Measurements from ENCODE around the gene FEZ2. TPM values are rescaled to one million over a fixed set of nuclear protein-coding genes. Genes with fewer than 3 reads are reported as not detected.

FEZ2 gene
- polyA plus RNA-seq, 1 of the 3 experiments (the other 2 are of a cell fraction): 37.2 TPM

DNA sequence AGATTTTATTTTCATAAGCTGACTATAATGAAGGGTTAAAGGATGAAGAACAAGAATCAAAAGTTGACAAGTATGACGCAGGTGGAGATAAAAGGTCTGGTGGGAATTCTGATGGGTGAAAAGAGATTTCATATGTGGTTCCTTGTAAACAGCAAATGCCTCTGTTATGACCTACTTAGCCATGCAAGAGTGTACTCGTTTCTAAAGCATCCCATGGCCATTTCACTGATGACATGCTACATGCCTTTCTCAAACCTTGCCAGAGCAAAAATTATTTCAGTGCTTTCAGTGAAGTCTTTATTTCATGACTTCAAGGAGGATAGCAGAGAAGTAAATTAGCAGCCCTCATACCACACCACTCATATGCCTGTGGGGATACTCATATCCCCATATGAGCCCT is 71.7 kb downstream of the FEZ2 start:
- ChIA-PET CTCF (no interaction called here), POLR2A (no interaction called here)
- no peak overlapping the region for H3K9ac ChIP-seq
- no peaks in the 10 kb centered on the region for H3K9me3 ChIP-seq
- H3K27me3 ChIP-seq (ENCODE audit: insufficient read depth): no peaks in the 10 kb centered on the region
- H3K4me1 ChIP-seq (ENCODE audit: control insufficient read depth in 1 of 2, insufficient read depth in 2 of 2, low read depth in 1 of 2, low read length in 1 of 2): peaks cover 0 to 20% of the 10 kb centered on the region in 2 experiments; a peak in 2 of 4 replicates
- no peak overlapping the region for H3K4me3 ChIP-seq (ENCODE audit: low read depth in 2 of 2, low read length in 1 of 2)
- WGBS (ENCODE audit: low lambda C conversion rate): 73% methylated on average over 2 of the region's 2 CpGs
- no peaks in the 10 kb centered on the region for H3K9me2 ChIP-seq
- peak overlapping the region in 1 of 2 experiments; percentile 10; a peak in 2 of 4 replicates for H3K27ac ChIP-seq (ENCODE audit: low read depth in 2 of 2, low read length in 1 of 2)
- peaks cover 89% of the 10 kb centered on the region for H3K79me2 ChIP-seq (ENCODE audit: insufficient read depth)
- H4K20me1 ChIP-seq (ENCODE audit: insufficient read depth): no peaks in the 10 kb centered on the region
- no peak overlapping the region for H2AFZ ChIP-seq (ENCODE audit: low read depth)
- peaks cover 84% of the 10 kb centered on the region in 2 experiments for H3K36me3 ChIP-seq (replicated peaks in 1 of 2; ENCODE audit: control insufficient read depth in 1 of 2, insufficient read depth in 2 of 2, low read length in 1 of 2)
- peaks cover 76% of the 10 kb centered on the region for H3F3A ChIP-seq (replicated peaks; ENCODE audit: insufficient read depth)
- DNase-seq: no peak
- TF ChIP-seq RAD21 (IDR thresholded peaks at IDR 0.05; ENCODE audit: low read length) (no peak), SIN3A (IDR thresholded peaks at IDR 0.05; ENCODE audit: borderline replicate concordance, low read depth, low read length) (no peak), RFX5 (IDR thresholded peaks at IDR 0.05; ENCODE audit: low read length) (no peak), ELF1 (IDR thresholded peaks at IDR 0.05) (no peak), TAF1 (IDR thresholded peaks at IDR 0.05; ENCODE audit: borderline replicate concordance, low read depth, low read length) (no peak)
- TF ChIP-seq, protein P1, sequence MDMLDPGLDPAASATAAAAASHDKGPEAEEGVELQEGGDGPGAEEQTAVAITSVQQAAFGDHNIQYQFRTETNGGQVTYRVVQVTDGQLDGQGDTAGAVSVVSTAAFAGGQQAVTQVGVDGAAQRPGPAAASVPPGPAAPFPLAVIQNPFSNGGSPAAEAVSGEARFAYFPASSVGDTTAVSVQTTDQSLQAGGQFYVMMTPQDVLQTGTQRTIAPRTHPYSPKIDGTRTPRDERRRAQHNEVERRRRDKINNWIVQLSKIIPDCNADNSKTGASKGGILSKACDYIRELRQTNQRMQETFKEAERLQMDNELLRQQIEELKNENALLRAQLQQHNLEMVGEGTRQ (IDR thresholded peaks at IDR 0.05; ENCODE audit: borderline replicate concordance, low read depth, low read length): no peak
- TF ChIP-seq, protein P2, sequence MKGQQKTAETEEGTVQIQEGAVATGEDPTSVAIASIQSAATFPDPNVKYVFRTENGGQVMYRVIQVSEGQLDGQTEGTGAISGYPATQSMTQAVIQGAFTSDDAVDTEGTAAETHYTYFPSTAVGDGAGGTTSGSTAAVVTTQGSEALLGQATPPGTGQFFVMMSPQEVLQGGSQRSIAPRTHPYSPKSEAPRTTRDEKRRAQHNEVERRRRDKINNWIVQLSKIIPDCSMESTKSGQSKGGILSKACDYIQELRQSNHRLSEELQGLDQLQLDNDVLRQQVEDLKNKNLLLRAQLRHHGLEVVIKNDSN (IDR thresholded peaks at IDR 0.05; ENCODE audit: borderline replicate concordance, low read depth): no peak
- TF ChIP-seq, protein P3, sequence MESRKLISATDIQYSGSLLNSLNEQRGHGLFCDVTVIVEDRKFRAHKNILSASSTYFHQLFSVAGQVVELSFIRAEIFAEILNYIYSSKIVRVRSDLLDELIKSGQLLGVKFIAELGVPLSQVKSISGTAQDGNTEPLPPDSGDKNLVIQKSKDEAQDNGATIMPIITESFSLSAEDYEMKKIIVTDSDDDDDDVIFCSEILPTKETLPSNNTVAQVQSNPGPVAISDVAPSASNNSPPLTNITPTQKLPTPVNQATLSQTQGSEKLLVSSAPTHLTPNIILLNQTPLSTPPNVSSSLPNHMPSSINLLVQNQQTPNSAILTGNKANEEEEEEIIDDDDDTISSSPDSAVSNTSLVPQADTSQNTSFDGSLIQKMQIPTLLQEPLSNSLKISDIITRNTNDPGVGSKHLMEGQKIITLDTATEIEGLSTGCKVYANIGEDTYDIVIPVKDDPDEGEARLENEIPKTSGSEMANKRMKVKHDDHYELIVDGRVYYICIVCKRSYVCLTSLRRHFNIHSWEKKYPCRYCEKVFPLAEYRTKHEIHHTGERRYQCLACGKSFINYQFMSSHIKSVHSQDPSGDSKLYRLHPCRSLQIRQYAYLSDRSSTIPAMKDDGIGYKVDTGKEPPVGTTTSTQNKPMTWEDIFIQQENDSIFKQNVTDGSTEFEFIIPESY (IDR thresholded peaks at IDR 0.05; ENCODE audit: borderline replicate concordance, low read depth): no peak
- H3K4me2 ChIP-seq: no peak overlapping the region

DNA sequence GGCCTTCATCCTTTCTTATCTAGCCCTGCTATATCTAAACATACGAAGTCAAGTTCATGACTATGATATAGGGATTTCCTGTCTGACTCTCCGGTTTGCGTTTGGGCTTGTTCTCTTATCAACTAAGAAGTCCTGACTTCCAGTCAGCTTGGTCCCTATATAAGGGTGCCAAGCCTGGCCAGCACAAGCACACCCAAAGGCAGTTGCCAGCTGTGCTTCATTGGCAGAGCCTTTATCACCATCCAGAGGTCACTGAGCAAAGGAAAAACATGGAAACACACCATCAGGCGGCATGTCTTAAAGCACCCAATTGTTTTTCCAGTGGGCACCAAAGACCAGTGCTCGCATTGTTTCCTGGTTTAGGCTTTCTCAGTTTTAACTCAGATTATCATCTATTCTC is 72.7 kb downstream of the FEZ2 start:
- Histone ChIP-seq H3K9me2 (no peaks in the 10 kb centered on the region), H3K27ac (ENCODE audit: low read depth in 2 of 2, low read length in 1 of 2) (peak overlapping the region in 1 of 2 experiments; percentile 10; a peak in 2 of 4 replicates), H3K4me2 (no peak overlapping the region), H3K4me1 (ENCODE audit: control insufficient read depth in 1 of 2, insufficient read depth in 2 of 2, low read depth in 1 of 2, low read length in 1 of 2) (peaks cover 0 to 14% of the 10 kb centered on the region in 2 experiments; a peak in 2 of 4 replicates), H3F3A (replicated peaks; ENCODE audit: insufficient read depth) (peaks cover 76% of the 10 kb centered on the region), H3K27me3 (ENCODE audit: insufficient read depth) (no peaks in the 10 kb centered on the region), H3K4me3 (ENCODE audit: low read depth in 2 of 2, low read length in 1 of 2) (no peak overlapping the region), H3K9me3 (no peaks in the 10 kb centered on the region), H3K36me3 (replicated peaks in 1 of 2; ENCODE audit: control insufficient read depth in 1 of 2, insufficient read depth in 2 of 2, low read length in 1 of 2) (peaks cover 84 to 88% of the 10 kb centered on the region in 2 experiments), H3K9ac (no peak overlapping the region), H4K20me1 (ENCODE audit: insufficient read depth) (no peaks in the 10 kb centered on the region), H2AFZ (ENCODE audit: low read depth) (no peak overlapping the region), H3K79me2 (ENCODE audit: insufficient read depth) (peaks cover 87% of the 10 kb centered on the region)
- ChIA-PET POLR2A (no interaction called here), CTCF (interaction anchor here (0.6 kb wide), 1 partner anchor 64 kb away, joined by 3 read pairs; no protein-coding TSS in a partner anchor)
- no peak for TF ChIP-seq RAD21 (IDR thresholded peaks at IDR 0.05; ENCODE audit: low read length)
- TF ChIP-seq SMC3 (IDR thresholded peaks at IDR 0.05; ENCODE audit: low read depth, low read length): no peak
- no peak for TF ChIP-seq ELF1 (IDR thresholded peaks at IDR 0.05)
- TF ChIP-seq, protein P3 (IDR thresholded peaks at IDR 0.05; ENCODE audit: borderline replicate concordance, low read depth): no peak
- no peak for TF ChIP-seq FOXJ3 (CRISPR knock-in tag; IDR thresholded peaks at IDR 0.05)
- TF ChIP-seq, protein P2 (IDR thresholded peaks at IDR 0.05; ENCODE audit: borderline replicate concordance, low read depth): no peak
- TF ChIP-seq CHD2 (IDR thresholded peaks at IDR 0.05; ENCODE audit: low read length, partially characterized antibody): no peak
- TF ChIP-seq, protein P1 (IDR thresholded peaks at IDR 0.05; ENCODE audit: borderline replicate concordance, low read depth, low read length): no peak
- WGBS (ENCODE audit: low lambda C conversion rate): 95% methylated on average over 5 of the region's 5 CpGs
- no peak for DNase-seq
